Activated CD4-positive, alpha-beta T cell treated with anti-CD3 and anti-CD28 coated beads, Interleukin-2, Interleukin-6, amounts not matched to agents 100 ng/mL and 50 ng/mL, durations not matched to agents 16 hours and 8 hours (primary cell): ENCODE measurements around the gene YWHAE.
A peak's percentile ranks its signal among the peaks of the same experiment; 100 is the strongest.
"Not testable (repeated sequence)": the region's sequence is repeated elsewhere in the genome, so short reads cannot be mapped to it uniquely, and the experiment has no call there.

Experiments
- DNase-seq: peaks from one replicate; pipeline ENCODE4 v3.0.0-alpha.2; 2020

YWHAE gene

GRCh38 chr17:1373707-1374237 is 26.2 kb downstream of the YWHAE start:
- no peak for DNase-seq

- DNase-seq: no peak
These were observed 27.4 kb downstream of the YWHAE start for GRCh38 chr17:1372618-1373017.

- DNase-seq: no peak
These were observed 28.0 kb downstream of the YWHAE start for GRCh38 chr17:1371893-1372590.

GRCh38 chr17:1368588-1368987 is 31.4 kb downstream of the YWHAE start:
- no peak for DNase-seq

GRCh38 chr17:1367351-1367745 is 32.7 kb downstream of the YWHAE start:
- no peak for DNase-seq

GRCh38 chr17:1366234-1366633 is 33.8 kb downstream of the YWHAE start:
- DNase-seq: no peak

- peak; percentile 79 for DNase-seq
These were observed 34.5 kb downstream of the YWHAE start for GRCh38 chr17:1365445-1366039.

GRCh38 chr17:1362964-1363363 is 37.1 kb downstream of the YWHAE start:
- DNase-seq: no peak

GRCh38 chr17:1362065-1362848 is 37.8 kb downstream of the YWHAE start:
- DNase-seq: peak; percentile 49

- peak; percentile 40 for DNase-seq
These were observed 39.0 kb downstream of the YWHAE start for GRCh38 chr17:1360975-1361374.

- peak; percentile 68 for DNase-seq
These were observed 39.7 kb downstream of the YWHAE start for GRCh38 chr17:1360315-1360714.

GRCh38 chr17:1354030-1354429 is 46.0 kb downstream of the YWHAE start:
- no peak for DNase-seq

- not testable (repeated sequence) for DNase-seq
These were observed 47.5 kb downstream of the YWHAE start for GRCh38 chr17:1352530-1352929.

- DNase-seq: no peak
These were observed 48.1 kb downstream of the YWHAE start for GRCh38 chr17:1351971-1352370.

GRCh38 chr17:1351275-1351674 is 48.7 kb downstream of the YWHAE start:
- DNase-seq: no peak

GRCh38 chr17:1347589-1348323 is 52.3 kb downstream of the YWHAE start:
- DNase-seq: no peak

- no peak for DNase-seq
These were observed 55.5 kb downstream of the YWHAE start for GRCh38 chr17:1344521-1344920.

- no peak for DNase-seq
These were observed 56.5 kb downstream of the YWHAE start for GRCh38 chr17:1343554-1343953.

GRCh38 chr17:1340371-1340770 is 59.7 kb downstream of the YWHAE start:
- no peak for DNase-seq

GRCh38 chr17:1331708-1332107 is 68.3 kb downstream of the YWHAE start:
- DNase-seq: no peak

GRCh38 chr17:1329745-1330343 is 70.2 kb downstream of the YWHAE start:
- no peak for DNase-seq

- no peak for DNase-seq
These were observed 71.6 kb downstream of the YWHAE start for GRCh38 chr17:1328437-1328836.

GRCh38 chr17:1325766-1326165 is 74.3 kb downstream of the YWHAE start:
- no peak for DNase-seq
